DND-41 (cell line): ENCODE data around the gene SYTL4.

Experiments
- ATAC-seq: fragments of 200-7000 bp; cut with Tn5 transposase; 3 replicates; pipeline ENCODE4 v1.9.1; 2021; ENCODE audit warnings: low read depth; ENCODE audit not compliant: insufficient read depth
- DNase-seq: peaks from one replicate; pipeline ENCODE4 v3.0.0-alpha.2; 2020
- H2AFZ ChIP-seq: 2 replicates; pipeline ENCODE4 v1.6.0; 2012; ENCODE audit warnings: low read depth, low read length
- H3K27ac ChIP-seq: 2 replicates; pipeline ENCODE4 v1.5.1; 2012; ENCODE audit warnings: low read length, inconsistent platforms
- H3K27me3 ChIP-seq: fragments of 200-600 bp; sonication (generic); 2 replicates; pipeline ENCODE4 v1.6.0; 2012; ENCODE audit warnings: low read length, mild to moderate bottlenecking, inconsistent platforms; ENCODE audit not compliant: insufficient read depth, poor library complexity
- H3K36me3 ChIP-seq: 2 replicates; pipeline ENCODE4 v1.5.1; 2012; ENCODE audit warnings: low read length, inconsistent platforms; ENCODE audit not compliant: insufficient read depth
- H3K4me1 ChIP-seq: 2 replicates; pipeline ENCODE4 v1.5.1; 2012; ENCODE audit warnings: mild to moderate bottlenecking, low read length; ENCODE audit not compliant: insufficient read depth
- H3K4me2 ChIP-seq: 2 replicates; pipeline ENCODE4 v1.6.0; 2012; ENCODE audit warnings: mild to moderate bottlenecking, moderate library complexity, low read length, inconsistent platforms; ENCODE audit not compliant: insufficient read depth
- H3K4me3 ChIP-seq, 2 experiments: fragments of 200-600 bp in 1 of 2; shearing (Covaris generic) in 1 of 2; 2 replicates each; pipeline ENCODE4 v1.5.1; 2012 to 2016; ENCODE audit warnings: inconsistent platforms in 2 of 2, low read length in 2 of 2, mild to moderate bottlenecking in 2 of 2, low read depth in 1 of 2, moderate library complexity in 1 of 2
- H3K79me2 ChIP-seq: 2 replicates; pipeline ENCODE4 v1.6.0; 2012; ENCODE audit warnings: low read length, inconsistent platforms; ENCODE audit not compliant: insufficient read depth
- H3K9ac ChIP-seq: 2 replicates; pipeline ENCODE4 v1.6.0; 2012; ENCODE audit warnings: low read depth, mild to moderate bottlenecking, inconsistent platforms, low read length, moderate library complexity
- H3K9me3 ChIP-seq: 2 replicates; pipeline ENCODE4 v1.5.1; 2012; ENCODE audit warnings: low read length, moderate library complexity, mild to moderate bottlenecking, inconsistent platforms; ENCODE audit not compliant: insufficient read depth, severe bottlenecking
- H4K20me1 ChIP-seq: 2 replicates; pipeline ENCODE4 v1.6.0; 2012; ENCODE audit warnings: low read length; ENCODE audit not compliant: insufficient read depth
- EZH2 ChIP-seq: IDR thresholded peaks from 3 replicates; pipeline ENCODE4 v1.6.1; 2012; ENCODE audit warnings: borderline replicate concordance, low read depth, mild to moderate bottlenecking, moderate library complexity, low read length, inconsistent platforms; ENCODE audit not compliant: severe bottlenecking
- TF ChIP-seq, protein P1 (sequence below): IDR thresholded peaks from 2 replicates; pipeline ENCODE4 v1.5.1; 2012; ENCODE audit warnings: borderline replicate concordance, low read length, moderate library complexity, mild to moderate bottlenecking; ENCODE audit not compliant: poor library complexity, severe bottlenecking; ENCODE audit errors: extremely low read depth

Gene SYTL4

DNA sequence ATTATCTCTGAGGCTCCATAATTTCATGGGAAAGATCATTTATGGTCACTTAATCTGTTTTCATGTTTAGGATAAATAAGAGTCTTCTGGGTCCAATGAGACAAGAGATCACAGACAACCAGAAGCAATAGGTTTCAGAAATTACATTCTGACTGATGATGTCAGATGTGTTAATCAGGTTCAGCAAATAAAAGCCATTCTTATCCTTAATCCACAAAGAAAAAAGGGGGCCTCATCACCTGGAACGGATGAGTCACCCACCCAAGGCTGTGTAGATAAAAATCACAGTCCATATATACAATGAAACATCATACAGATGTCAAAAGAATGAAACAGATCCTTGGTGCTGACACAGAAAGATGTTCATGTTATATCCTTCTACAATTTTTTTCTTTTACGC lies 36.6 kb downstream of the SYTL4 start:
- no peak for ATAC-seq
- H3K79me2 ChIP-seq, result no peaks in the 10 kb centered on the region
- H3K9me3 ChIP-seq, result no peaks in the 10 kb centered on the region
- H3K27ac ChIP-seq, result no peak overlapping the region
- no peaks in the 10 kb centered on the region for H3K36me3 ChIP-seq
- no peak overlapping the region for H3K9ac ChIP-seq
- H3K4me3 ChIP-seq, result no peak overlapping the region
- no peak overlapping the region for H3K4me2 ChIP-seq
- TF ChIP-seq, protein P1, sequence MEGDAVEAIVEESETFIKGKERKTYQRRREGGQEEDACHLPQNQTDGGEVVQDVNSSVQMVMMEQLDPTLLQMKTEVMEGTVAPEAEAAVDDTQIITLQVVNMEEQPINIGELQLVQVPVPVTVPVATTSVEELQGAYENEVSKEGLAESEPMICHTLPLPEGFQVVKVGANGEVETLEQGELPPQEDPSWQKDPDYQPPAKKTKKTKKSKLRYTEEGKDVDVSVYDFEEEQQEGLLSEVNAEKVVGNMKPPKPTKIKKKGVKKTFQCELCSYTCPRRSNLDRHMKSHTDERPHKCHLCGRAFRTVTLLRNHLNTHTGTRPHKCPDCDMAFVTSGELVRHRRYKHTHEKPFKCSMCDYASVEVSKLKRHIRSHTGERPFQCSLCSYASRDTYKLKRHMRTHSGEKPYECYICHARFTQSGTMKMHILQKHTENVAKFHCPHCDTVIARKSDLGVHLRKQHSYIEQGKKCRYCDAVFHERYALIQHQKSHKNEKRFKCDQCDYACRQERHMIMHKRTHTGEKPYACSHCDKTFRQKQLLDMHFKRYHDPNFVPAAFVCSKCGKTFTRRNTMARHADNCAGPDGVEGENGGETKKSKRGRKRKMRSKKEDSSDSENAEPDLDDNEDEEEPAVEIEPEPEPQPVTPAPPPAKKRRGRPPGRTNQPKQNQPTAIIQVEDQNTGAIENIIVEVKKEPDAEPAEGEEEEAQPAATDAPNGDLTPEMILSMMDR, result no peak
- no peak for TF ChIP-seq EZH2
- no peaks in the 10 kb centered on the region for H4K20me1 ChIP-seq
- H3K27me3 ChIP-seq, result no peaks in the 10 kb centered on the region
- no peaks in the 10 kb centered on the region for H3K4me1 ChIP-seq
- DNase-seq, result no peak
- no peak overlapping the region for H2AFZ ChIP-seq

GRCh38 chrX:100687546-100687945 lies 44.4 kb downstream of the SYTL4 start:
- no peaks in the 10 kb centered on the region for H3K79me2 ChIP-seq
- no peak overlapping the region for H3K4me2 ChIP-seq
- ATAC-seq, result no peak
- no peaks in the 10 kb centered on the region for H4K20me1 ChIP-seq
- no peaks in the 10 kb centered on the region for H3K36me3 ChIP-seq
- TF ChIP-seq, protein P1, result no peak
- no peak for TF ChIP-seq EZH2
- no peak overlapping the region for H2AFZ ChIP-seq
- H3K27me3 ChIP-seq, result no peaks in the 10 kb centered on the region
- H3K4me3 ChIP-seq, result no peak overlapping the region
- H3K9ac ChIP-seq, result no peak overlapping the region
- H3K4me1 ChIP-seq, result no peaks in the 10 kb centered on the region
- no peak for DNase-seq
- H3K9me3 ChIP-seq, result no peaks in the 10 kb centered on the region
- no peak overlapping the region for H3K27ac ChIP-seq

GRCh38 chrX:100687128-100687527 lies 44.8 kb downstream of the SYTL4 start:
- no peak overlapping the region for H3K4me2 ChIP-seq

More at GRCh38 chrX:100687128-100687527, 44.8 kb downstream of the SYTL4 start:
- TF ChIP-seq, protein P1, result no peak
- no peak for TF ChIP-seq EZH2
- no peak overlapping the region for H3K4me3 ChIP-seq
- H3K27me3 ChIP-seq, result no peaks in the 10 kb centered on the region
- no peaks in the 10 kb centered on the region for H3K9me3 ChIP-seq
- no peaks in the 10 kb centered on the region for H4K20me1 ChIP-seq
- H2AFZ ChIP-seq, result no peak overlapping the region
- H3K79me2 ChIP-seq, result no peaks in the 10 kb centered on the region
- ATAC-seq (no peak), DNase-seq (no peak)
- H3K4me1 ChIP-seq, result no peaks in the 10 kb centered on the region
- H3K9ac ChIP-seq, result no peak overlapping the region
- H3K36me3 ChIP-seq, result no peaks in the 10 kb centered on the region
- no peak overlapping the region for H3K27ac ChIP-seq
